HG03457 (cell line): Measurements from ENCODE around the gene OTUD4.
"Not testable (repeated sequence)": the region's sequence is repeated elsewhere in the genome, so short reads cannot be mapped to it uniquely, and the experiment has no call there.

Experiments used
- ATAC-seq: cut with Tn5 transposase; IDR thresholded peaks from one replicate; pipeline ENCODE4 v1.9.1; 2021; ENCODE audit warnings: moderate number of reproducible peaks; ENCODE audit not compliant: unreplicated experiment

OTUD4 gene

DNA sequence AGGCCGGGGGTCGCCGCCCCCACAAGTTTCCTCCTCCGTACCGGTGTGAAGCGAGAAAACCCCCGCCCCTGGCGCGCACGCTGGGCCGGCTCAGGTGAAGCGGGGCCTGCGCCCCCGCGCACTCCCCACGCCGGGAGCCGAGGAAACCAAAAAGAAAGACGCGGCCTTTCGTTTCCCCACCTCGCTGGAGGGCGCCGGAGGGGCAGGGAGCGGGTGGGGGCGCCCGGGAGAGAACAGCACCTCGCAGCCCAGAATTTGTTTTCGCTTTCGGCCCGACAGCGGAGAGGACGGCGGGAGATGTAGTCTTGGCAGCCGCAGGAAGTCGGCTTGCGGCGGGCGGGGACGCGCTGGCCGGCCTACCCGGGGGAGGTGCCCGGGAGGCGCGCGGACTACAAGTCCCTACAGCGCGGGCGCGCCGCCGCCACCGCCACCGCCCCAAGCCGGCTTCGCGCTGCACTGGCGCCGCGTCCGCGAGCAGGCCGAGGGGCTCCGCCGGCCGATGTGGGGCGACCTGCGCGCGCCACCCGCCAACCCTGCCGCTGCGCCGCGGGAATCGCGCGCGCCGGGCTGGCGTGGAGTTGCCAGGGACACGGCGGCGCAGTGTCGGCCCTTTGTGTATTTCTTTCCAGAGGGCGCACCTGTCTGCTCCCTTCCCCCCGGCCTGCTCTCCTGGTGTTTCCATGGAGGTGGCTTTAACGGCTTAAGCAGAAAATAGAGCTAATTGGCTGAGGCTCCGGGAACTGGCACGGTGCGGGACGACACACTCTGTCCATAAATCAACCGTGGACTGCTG is at the start of gene OTUD4:
Gene OTUD4 (minus strand): TSS at position 292 of the 793 bp plus-strand sequence. CDS start 616 bp downstream, outside the sequence.
- ATAC-seq = peak; percentile 75

DNA sequence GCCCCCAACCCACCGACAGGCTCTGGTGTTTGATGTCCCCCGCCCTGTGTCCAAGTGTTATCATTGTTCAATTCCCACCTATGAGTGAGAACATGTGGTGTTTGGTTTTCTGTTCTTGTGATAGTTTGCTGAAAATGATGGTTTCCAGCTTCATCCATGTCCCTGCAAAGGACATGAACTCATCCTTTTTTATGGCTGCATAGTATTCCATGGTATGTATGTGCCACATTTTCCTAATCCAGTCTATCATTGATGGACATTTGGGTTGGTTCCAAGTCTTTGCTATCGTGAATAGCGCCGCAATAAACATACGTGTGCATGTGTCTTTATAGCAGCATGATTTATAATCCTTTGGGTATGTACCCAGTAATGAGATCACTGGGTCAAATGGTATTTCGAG is 42.8 kb upstream of the OTUD4 start:
- ATAC-seq = not testable (repeated sequence)

DNA sequence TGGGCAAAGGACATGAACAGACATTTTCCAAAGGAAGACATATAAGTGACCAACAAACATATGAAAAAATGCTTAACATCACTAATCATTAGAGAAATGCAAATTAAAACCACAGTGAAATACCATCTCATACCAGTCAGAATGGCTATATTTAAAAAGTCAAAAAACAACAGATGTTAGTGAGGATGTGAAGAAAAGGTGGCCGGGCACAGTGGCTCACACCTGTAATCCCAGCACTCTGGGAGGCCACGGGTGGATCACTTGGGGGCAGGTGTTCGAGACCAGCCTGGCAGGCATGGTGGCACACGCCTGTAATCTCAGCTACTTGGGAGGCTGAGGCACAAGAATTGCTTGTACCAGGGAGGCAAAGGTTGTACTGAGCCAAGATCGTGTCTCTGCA is 41.1 kb upstream of the OTUD4 start:
- not testable (repeated sequence) for ATAC-seq

- ATAC-seq = no peak
These were observed 38.7 kb upstream of the OTUD4 start for GRCh38 chr4:145219090-145219489.

GRCh38 chr4:145218251-145218650 is 37.9 kb upstream of the OTUD4 start:
- peak; percentile 79 for ATAC-seq

DNA sequence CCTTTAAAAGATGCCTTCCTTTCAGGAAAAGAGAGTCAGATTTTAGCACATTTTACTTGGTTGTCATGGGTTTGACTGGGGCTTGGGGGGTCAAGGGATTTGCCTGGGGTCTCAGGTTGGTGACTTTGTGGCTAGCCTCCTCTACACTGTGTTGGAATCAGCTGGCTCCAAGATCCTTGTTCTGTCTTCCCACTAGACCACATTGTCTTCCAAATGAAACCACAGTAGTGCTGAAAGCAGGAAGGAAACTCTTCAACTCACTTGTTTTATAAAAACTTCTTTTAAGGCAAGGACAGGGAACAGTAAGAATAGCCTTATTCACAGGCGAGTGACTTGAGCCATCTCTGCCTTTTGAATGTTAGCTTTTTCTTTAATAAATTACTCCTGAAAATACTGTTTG is 37.0 kb upstream of the OTUD4 start:
- ATAC-seq = no peak

- ATAC-seq = no peak
These were observed 36.1 kb upstream of the OTUD4 start for GRCh38 chr4:145216535-145216934.

DNA sequence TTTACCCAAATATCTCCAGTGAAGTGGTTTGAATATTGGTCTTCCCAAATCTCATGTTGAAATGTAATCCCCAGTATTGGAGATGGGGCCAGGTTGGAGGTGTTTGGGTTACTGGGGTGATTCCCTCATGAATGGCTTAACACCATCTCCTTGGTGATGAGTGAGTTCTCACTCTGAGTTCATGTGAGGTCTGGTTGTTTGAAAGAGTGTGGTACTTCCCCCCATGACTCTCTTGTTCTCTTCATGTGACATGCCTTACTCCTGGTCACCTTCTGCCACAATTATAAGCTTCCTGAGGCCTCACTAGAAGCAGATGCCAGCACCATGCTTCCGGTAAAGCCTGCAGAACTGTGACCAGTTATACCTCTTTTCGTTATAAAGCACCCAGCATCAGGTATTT is 32.9 kb upstream of the OTUD4 start:
- no peak for ATAC-seq

- ATAC-seq = no peak
These were observed 27.5 kb upstream of the OTUD4 start for GRCh38 chr4:145207934-145208333.

GRCh38 chr4:145203410-145203809 is 23.0 kb upstream of the OTUD4 start:
- no peak for ATAC-seq

DNA sequence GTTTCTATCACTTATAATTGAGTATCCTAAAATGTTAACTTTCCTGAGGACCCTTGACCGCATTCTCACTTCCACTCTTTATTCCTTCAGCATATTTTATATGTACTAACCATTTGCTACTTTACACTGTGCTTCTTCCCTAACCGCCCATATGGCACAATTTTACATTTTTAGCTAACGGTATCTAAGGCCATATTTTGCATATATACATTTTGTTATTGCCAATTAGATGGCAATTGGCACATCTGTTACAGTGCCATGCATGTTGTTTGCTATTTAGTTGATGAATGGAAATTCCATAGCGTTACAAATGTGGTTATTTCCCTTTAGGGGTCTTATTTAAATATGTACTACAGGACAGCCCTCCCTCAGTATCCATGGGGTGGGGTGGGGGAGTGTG is 20.0 kb upstream of the OTUD4 start:
- no peak for ATAC-seq

DNA sequence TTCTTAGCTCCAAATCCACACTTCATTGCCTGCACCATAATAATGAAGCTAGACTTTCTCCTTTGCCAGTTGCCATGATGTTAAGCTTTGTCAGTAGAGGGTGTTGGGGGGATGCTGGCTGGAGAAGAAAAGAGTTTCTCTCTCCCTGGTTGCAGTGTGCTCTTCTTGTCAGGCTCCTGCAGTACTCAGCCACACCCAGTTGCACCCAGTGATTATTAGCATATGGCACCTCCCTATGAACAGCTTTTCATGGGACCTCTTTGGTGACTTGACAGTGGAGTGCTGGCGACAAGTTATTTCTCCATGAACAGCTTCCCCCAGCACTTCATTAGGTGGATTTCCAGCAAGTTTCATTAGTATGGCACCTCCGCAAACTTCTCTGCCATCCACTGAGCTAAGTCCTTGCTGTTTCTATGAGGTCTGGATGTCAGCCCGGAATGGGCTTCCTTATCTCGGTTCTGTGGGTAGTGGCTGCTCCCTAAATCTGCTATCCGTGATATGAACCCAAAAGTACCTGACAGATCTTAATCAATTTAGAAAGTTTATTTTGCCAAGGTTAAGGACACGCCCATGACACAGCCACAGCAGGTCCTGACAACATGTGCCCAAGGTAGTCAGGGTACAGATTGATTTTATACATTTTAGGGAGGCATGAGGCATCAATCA is 18.8 kb upstream of the OTUD4 start:
- ATAC-seq = no peak

- no peak for ATAC-seq
These were observed 16.4 kb upstream of the OTUD4 start for GRCh38 chr4:145196747-145197146.

DNA sequence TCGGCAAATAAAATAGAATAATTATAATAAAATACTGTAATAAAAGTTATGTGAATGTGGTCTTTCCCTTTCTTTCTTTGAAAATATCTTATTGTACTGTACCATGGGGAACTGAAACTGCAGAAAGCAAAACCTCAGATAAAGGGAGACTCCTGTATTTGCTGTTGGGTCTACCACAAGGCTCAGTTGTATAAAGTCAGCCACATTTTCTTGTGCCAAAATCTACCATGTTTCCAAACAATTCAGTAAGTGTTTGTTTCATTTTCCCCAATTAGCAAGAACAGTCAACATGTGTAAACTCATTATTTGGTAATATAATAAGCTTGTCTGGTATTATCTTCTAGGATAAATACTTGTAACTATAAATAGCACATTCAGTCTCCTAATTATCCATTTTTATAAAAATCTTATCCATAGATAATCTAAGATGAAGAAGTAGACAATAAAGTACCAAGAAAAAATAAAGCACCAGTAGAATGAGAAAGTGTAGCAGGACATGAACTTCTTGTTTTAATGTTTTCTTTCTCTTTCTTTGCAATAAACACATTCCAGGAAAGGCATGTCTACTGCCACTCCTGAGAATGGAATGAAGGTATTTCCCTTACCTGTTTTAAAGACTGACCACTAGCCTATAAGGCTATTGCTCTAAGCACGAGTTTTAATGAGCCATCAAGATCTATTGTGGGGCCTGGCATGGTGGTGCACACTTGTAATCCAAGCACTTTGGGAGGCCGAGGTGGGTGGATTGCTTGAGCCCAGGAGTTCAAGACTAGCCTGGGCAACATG is 15.0 kb upstream of the OTUD4 start:
- peak; percentile 76 for ATAC-seq

GRCh38 chr4:145189981-145190380 is 9.6 kb upstream of the OTUD4 start:
- ATAC-seq = no peak

- ATAC-seq = peak; percentile 88
These were observed 6.3 kb upstream of the OTUD4 start for GRCh38 chr4:145186729-145187128.

GRCh38 chr4:145183581-145183980 is 3.2 kb upstream of the OTUD4 start:
- ATAC-seq = no peak

- ATAC-seq = no peak
These were observed 2.6 kb upstream of the OTUD4 start for GRCh38 chr4:145183023-145183422.

DNA sequence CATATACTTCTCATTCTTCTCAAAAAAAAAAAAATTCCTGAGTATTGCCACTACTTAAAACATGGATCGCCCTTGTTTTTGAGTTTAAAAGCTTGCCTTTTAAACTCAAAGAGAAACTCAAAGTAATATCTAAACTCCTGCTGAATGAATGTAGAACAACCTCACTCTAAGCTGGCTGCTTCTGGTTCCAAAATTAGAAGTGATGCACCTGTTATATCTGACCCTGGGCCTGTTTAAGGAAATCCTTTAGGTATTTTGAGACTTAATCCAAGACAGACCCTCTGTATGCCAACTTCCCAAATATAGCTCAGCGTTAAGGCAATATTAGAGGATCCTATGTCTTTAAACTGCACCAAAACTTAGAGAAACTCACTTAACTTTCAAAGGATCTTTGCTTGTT is 1.8 kb upstream of the OTUD4 start:
- no peak for ATAC-seq

DNA sequence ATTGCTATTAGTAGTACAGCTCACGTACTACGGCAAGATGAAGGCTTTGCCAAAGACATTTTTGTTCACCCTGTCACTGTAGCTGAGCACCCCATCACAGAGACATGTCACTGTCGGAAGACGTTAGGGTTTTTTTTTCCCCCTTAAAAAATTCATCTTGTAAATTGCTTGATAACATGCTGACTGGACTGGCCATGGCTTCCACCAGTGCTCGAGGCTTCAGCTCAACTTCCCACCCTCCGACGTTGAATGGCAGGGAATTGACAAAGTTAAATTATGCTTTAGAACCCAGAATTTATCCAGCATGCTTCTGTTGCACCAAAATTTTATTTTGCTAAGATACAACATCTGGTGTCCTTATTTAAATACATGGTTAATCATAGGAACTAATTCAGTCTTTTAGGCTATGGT is 707 bp upstream of the OTUD4 start:
- ATAC-seq = no peak

GRCh38 chr4:145179861-145180297 is 510 bp downstream of the OTUD4 start:
- ATAC-seq = peak; percentile 5
